ENCODE data around the gene C5orf15. TPM values are rescaled to one million over a fixed set of nuclear protein-coding genes. Genes with fewer than 3 reads are reported as not detected.
A peak's percentile ranks its signal among the peaks of the same experiment; 100 is the strongest.

C5orf15 gene
- total RNA-seq, 1 donor from 2014 or later, result 120 TPM

DNA sequence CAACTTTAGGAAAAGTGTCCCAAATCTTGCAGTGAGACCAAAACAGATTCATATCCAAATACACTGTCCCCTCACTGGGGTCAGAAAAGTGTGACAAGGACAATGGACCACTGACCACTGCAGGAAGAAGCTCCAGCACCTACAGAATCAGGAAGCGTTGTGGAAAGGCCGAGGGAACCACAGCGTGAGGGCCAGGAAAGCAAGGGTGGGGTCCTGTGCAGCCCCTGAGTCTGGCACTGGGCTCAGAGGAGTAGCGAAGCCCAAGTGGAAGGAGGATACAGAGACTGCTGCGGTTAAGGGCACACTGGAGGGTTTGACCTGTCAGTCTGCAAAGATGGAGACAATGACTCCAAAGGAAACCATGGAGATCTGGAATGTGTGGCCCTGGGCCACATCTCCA, 36.9 kb downstream of the C5orf15 start:
- Histone ChIP-seq H3K79me2 (ENCODE audit: low read depth) (no peaks in the 10 kb centered on the region), H3K4me1 (no peaks in the 10 kb centered on the region), H3K9ac (no peak overlapping the region), H2AFZ (replicated peaks) (no peak overlapping the region), H3K27me3 (no peaks in the 10 kb centered on the region), H3K36me3 (no peaks in the 10 kb centered on the region), H3K4me2 (no peak overlapping the region), H3K27ac (no peak overlapping the region), H4K20me1 (ENCODE audit: low read depth) (no peaks in the 10 kb centered on the region), H3K4me3 (no peak overlapping the region), H3F3A (ENCODE audit: low read depth) (no peaks in the 10 kb centered on the region), H3K9me3 (ENCODE audit: low read depth) (no peaks in the 10 kb centered on the region)
- Mint-ChIP-seq H3K9me3 (peaks cover 2% of the 10 kb centered on the region), H3K36me3 (no peaks in the 10 kb centered on the region), H3K27me3 (ENCODE audit: insufficient read depth, low read depth) (peaks cover 5% of the 10 kb centered on the region), H3K27ac (no peak overlapping the region), H3K4me1 (peaks cover 4% of the 10 kb centered on the region), H3K4me3 (no peak overlapping the region)
- TF ChIP-seq, protein P1, sequence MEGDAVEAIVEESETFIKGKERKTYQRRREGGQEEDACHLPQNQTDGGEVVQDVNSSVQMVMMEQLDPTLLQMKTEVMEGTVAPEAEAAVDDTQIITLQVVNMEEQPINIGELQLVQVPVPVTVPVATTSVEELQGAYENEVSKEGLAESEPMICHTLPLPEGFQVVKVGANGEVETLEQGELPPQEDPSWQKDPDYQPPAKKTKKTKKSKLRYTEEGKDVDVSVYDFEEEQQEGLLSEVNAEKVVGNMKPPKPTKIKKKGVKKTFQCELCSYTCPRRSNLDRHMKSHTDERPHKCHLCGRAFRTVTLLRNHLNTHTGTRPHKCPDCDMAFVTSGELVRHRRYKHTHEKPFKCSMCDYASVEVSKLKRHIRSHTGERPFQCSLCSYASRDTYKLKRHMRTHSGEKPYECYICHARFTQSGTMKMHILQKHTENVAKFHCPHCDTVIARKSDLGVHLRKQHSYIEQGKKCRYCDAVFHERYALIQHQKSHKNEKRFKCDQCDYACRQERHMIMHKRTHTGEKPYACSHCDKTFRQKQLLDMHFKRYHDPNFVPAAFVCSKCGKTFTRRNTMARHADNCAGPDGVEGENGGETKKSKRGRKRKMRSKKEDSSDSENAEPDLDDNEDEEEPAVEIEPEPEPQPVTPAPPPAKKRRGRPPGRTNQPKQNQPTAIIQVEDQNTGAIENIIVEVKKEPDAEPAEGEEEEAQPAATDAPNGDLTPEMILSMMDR (IDR thresholded peaks at IDR 0.05), result no peak
- TF ChIP-seq EZH2phosphoT487 (IDR thresholded peaks at IDR 0.05) (no peak), EZH2 (IDR thresholded peaks at IDR 0.05) (no peak)
- no peak for DNase-seq (ENCODE audit: low spot score)

DNA sequence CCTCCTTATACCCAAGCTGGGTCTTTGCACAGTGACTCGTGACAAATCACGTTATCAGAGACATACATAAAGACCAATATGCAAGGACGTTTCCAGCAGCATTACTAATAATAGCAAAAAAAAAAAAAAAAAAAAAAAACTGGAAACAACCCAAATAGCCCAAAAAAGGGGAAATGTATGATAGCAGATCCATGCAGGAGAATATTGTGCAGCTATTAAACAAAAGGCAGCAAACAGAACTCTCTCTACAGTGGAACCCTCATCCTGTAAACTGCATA, 37.7 kb downstream of the C5orf15 start:
- no peaks in the 10 kb centered on the region for H3K4me1 ChIP-seq
- Mint-ChIP-seq H3K36me3 (no peaks in the 10 kb centered on the region), H3K4me1 (peaks cover 4% of the 10 kb centered on the region), H3K9me3 (peaks cover 2% of the 10 kb centered on the region), H3K27ac (no peak overlapping the region), H3K27me3 (ENCODE audit: insufficient read depth, low read depth) (peaks cover 5% of the 10 kb centered on the region), H3K4me3 (no peak overlapping the region)
- H2AFZ ChIP-seq (replicated peaks), result no peak overlapping the region
- H3K9me3 ChIP-seq (ENCODE audit: low read depth), result no peaks in the 10 kb centered on the region
- no peak overlapping the region for H3K27ac ChIP-seq
- H3K36me3 ChIP-seq, result no peaks in the 10 kb centered on the region
- no peaks in the 10 kb centered on the region for H3K79me2 ChIP-seq (ENCODE audit: low read depth)
- no peak overlapping the region for H3K4me2 ChIP-seq
- no peaks in the 10 kb centered on the region for H3K27me3 ChIP-seq
- no peak overlapping the region for H3K9ac ChIP-seq
- no peak overlapping the region for H3K4me3 ChIP-seq
- H4K20me1 ChIP-seq (ENCODE audit: low read depth), result no peaks in the 10 kb centered on the region
- DNase-seq (ENCODE audit: low spot score), result no peak
- TF ChIP-seq, protein P1 (IDR thresholded peaks at IDR 0.05), result no peak
- TF ChIP-seq EZH2phosphoT487 (IDR thresholded peaks at IDR 0.05), result no peak
- no peaks in the 10 kb centered on the region for H3F3A ChIP-seq (ENCODE audit: low read depth)

DNA sequence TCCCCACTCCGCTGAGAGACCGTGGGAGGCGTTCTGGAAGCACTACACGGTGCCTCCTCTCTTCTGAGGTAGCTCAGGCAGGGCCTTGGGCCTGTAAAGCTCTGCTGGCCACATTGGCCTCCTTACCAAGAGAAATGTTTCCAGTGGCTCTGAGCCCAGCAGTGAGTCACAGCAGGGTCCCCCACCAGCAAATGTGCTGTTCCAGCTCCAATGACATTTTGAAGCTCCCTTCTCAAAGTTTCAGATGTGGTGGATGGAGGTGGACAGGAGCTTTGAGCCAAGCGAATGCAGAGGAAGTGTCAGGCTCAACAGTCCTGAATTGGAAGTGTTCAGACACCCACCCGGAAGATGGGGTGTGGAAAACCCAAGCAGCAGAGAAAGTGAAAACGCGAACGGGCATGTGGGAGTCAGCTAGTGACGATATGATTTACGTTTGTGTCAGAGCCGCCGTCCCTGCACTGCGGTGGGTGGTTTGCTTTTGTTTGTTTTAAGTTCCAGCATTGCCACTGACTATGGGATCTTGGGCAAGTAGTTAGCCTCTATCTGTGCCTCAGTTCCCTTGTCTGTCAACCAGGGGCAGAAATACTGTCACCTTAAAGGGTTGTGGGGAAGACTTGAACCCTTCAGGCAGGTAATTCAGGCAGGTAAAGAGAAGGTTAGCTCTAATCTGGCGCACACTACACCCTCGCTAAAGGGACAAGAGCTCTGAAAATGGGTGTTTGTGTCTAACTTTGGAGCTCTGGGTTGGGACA, 38.2 kb downstream of the C5orf15 start:
- Histone ChIP-seq H3K27ac (no peak overlapping the region), H3F3A (ENCODE audit: low read depth) (no peaks in the 10 kb centered on the region), H3K4me1 (no peaks in the 10 kb centered on the region), H3K4me2 (no peak overlapping the region), H3K79me2 (ENCODE audit: low read depth) (no peaks in the 10 kb centered on the region), H4K20me1 (ENCODE audit: low read depth) (no peaks in the 10 kb centered on the region), H3K27me3 (no peaks in the 10 kb centered on the region), H2AFZ (replicated peaks) (no peak overlapping the region), H3K9ac (no peak overlapping the region), H3K36me3 (no peaks in the 10 kb centered on the region), H3K9me3 (ENCODE audit: low read depth) (no peaks in the 10 kb centered on the region), H3K4me3 (no peak overlapping the region)
- Mint-ChIP-seq H3K36me3 (no peaks in the 10 kb centered on the region), H3K27me3 (ENCODE audit: insufficient read depth, low read depth) (peaks cover 5% of the 10 kb centered on the region), H3K4me1 (peaks cover 4% of the 10 kb centered on the region), H3K9me3 (peaks cover 2% of the 10 kb centered on the region), H3K27ac (peak overlapping the region; percentile 18), H3K4me3 (no peak overlapping the region)
- no peak for DNase-seq (ENCODE audit: low spot score)
- TF ChIP-seq EZH2 (IDR thresholded peaks at IDR 0.05) (no peak), EZH2phosphoT487 (IDR thresholded peaks at IDR 0.05) (no peak)
- TF ChIP-seq, protein P1 (IDR thresholded peaks at IDR 0.05), result no peak
